HEK293 (cell line): ENCODE measurements around the gene PSPC1.

Experiments used
- TF ChIP-seq, protein P1 (sequence below): fragments of 450-650 bp; formaldehyde crosslinking; IDR thresholded peaks from 2 replicates; pipeline ENCODE4 v1.5.1; 2016; ENCODE audit warnings: missing biosample characterization, missing genetic modification characterization
- TF ChIP-seq, protein P2 (sequence below): sonication (generic); formaldehyde crosslinking; IDR thresholded peaks from 2 replicates; pipeline ENCODE4 v1.8.1; 2022; ENCODE audit warnings: mild to moderate bottlenecking, moderate library complexity, missing genetic modification reagents

DNA sequence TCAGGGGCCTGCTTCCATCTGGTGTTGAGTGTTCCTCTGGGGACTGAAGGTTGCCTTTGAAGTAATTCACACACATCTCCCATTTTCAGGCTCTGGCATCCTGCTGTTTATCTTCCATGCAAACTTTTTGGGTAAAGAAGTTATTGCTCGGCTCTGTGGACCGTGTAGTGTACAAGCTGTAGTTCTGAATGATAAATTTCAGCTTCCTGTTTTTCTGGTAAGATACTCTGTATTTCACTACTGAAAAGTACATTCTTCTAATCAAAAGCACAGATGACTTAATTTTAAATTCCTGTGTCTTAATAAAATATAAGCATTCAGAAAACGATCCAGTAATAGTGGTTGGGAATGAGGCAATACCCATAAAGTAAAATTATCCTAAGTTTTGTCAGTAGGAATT is 112.6 kb downstream of the PSPC1 start:
- TF ChIP-seq, protein P1, sequence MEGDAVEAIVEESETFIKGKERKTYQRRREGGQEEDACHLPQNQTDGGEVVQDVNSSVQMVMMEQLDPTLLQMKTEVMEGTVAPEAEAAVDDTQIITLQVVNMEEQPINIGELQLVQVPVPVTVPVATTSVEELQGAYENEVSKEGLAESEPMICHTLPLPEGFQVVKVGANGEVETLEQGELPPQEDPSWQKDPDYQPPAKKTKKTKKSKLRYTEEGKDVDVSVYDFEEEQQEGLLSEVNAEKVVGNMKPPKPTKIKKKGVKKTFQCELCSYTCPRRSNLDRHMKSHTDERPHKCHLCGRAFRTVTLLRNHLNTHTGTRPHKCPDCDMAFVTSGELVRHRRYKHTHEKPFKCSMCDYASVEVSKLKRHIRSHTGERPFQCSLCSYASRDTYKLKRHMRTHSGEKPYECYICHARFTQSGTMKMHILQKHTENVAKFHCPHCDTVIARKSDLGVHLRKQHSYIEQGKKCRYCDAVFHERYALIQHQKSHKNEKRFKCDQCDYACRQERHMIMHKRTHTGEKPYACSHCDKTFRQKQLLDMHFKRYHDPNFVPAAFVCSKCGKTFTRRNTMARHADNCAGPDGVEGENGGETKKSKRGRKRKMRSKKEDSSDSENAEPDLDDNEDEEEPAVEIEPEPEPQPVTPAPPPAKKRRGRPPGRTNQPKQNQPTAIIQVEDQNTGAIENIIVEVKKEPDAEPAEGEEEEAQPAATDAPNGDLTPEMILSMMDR, result no peak
- TF ChIP-seq, protein P2, sequence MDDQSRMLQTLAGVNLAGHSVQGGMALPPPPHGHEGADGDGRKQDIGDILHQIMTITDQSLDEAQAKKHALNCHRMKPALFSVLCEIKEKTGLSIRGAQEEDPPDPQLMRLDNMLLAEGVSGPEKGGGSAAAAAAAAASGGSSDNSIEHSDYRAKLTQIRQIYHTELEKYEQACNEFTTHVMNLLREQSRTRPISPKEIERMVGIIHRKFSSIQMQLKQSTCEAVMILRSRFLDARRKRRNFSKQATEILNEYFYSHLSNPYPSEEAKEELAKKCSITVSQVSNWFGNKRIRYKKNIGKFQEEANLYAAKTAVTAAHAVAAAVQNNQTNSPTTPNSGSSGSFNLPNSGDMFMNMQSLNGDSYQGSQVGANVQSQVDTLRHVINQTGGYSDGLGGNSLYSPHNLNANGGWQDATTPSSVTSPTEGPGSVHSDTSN (CRISPR knock-in tag), result no peak
